ENCODE measurements around the gene AMIGO3.

The AMIGO3 gene

DNA sequence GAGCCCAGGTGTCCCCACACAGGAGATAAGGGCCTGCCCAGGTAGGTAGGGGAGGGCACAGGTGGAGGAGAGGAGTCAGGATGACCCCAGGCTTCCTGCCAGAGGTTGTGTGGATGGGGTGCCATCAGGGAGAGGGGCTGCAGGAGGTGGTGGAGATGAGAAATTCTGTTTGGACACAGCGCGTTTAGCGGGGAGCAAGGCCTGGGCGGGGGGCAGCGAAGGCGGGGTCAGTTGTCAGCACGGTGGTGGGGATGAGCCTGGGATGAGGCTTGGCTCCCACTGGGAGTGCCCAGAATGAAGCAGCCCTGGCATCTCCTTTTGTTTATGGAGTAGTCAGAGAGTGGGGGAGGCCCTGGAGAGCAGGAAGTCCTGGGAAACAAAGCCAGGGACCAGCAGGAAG, 15.5 kb downstream of the AMIGO3 start:
- Histone ChIP-seq H3K27ac (ENCODE audit: low read length) (no peak overlapping the region), H3K36me3 (ENCODE audit: insufficient read depth, low read length) (peaks cover 69% of the 10 kb centered on the region), H4K20me1 (ENCODE audit: insufficient read depth, low read length) (peaks cover 4% of the 10 kb centered on the region; the same call in 1 of the 2 replicates), H2AFZ (ENCODE audit: low read depth, low read length) (no peak overlapping the region), H3K4me1 (ENCODE audit: insufficient read depth, low read length) (no peaks in the 10 kb centered on the region), H3K79me2 (ENCODE audit: insufficient read depth, low read length) (no peaks in the 10 kb centered on the region), H3K27me3 (ENCODE audit: insufficient read depth, low read length, poor library complexity) (no peaks in the 10 kb centered on the region), H3K4me3 (ENCODE audit: low read depth in 1 of 2, low read length in 2 of 2) (no peak overlapping the region), H3K4me2 (ENCODE audit: insufficient read depth, low read length) (no peak overlapping the region), H3K9ac (ENCODE audit: low read depth, low read length) (no peak overlapping the region), H3K9me3 (ENCODE audit: insufficient read depth, low read length, severe bottlenecking) (no peaks in the 10 kb centered on the region)
- DNase-seq (no peak), ATAC-seq (ENCODE audit: insufficient read depth, low read depth) (no peak)
- TF ChIP-seq, protein P1, sequence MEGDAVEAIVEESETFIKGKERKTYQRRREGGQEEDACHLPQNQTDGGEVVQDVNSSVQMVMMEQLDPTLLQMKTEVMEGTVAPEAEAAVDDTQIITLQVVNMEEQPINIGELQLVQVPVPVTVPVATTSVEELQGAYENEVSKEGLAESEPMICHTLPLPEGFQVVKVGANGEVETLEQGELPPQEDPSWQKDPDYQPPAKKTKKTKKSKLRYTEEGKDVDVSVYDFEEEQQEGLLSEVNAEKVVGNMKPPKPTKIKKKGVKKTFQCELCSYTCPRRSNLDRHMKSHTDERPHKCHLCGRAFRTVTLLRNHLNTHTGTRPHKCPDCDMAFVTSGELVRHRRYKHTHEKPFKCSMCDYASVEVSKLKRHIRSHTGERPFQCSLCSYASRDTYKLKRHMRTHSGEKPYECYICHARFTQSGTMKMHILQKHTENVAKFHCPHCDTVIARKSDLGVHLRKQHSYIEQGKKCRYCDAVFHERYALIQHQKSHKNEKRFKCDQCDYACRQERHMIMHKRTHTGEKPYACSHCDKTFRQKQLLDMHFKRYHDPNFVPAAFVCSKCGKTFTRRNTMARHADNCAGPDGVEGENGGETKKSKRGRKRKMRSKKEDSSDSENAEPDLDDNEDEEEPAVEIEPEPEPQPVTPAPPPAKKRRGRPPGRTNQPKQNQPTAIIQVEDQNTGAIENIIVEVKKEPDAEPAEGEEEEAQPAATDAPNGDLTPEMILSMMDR (IDR thresholded peaks at IDR 0.05; ENCODE audit: borderline replicate concordance, extremely low read depth, low read length, poor library complexity, severe bottlenecking), result no peak
- no peak for TF ChIP-seq EZH2 (IDR thresholded peaks at IDR 0.05; ENCODE audit: borderline replicate concordance, low read depth, low read length, severe bottlenecking)

DNA sequence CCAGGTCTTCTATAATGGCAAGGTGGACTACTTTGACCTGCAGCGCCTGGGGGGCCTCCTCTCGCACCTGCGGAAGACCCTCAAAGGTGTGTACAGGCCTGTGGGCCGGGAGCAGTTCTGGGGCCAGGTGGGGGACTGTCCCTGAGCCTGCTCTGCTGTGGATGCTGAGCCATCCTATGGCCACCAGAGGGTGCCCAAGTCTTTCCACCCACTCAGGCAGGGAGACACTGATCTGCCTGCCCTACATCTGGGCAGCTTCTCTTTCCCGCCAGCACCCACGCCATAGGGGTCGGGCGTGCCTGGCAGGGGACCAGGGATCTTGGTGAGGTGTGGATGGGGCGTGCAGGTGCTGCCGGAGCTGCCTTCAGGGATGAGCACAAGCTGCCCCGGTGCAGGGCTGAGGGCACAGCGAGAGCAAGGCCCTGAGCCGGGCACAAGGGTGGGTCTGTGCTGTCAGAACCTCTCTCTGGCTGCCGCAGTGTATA, 16.0 kb downstream of the AMIGO3 start:
- Histone ChIP-seq H3K9ac (ENCODE audit: low read depth, low read length) (no peak overlapping the region), H3K9me3 (ENCODE audit: insufficient read depth, low read length, severe bottlenecking) (no peaks in the 10 kb centered on the region), H2AFZ (ENCODE audit: low read depth, low read length) (no peak overlapping the region), H3K79me2 (ENCODE audit: insufficient read depth, low read length) (no peaks in the 10 kb centered on the region), H3K4me3 (ENCODE audit: low read depth in 1 of 2, low read length in 2 of 2) (no peak overlapping the region), H3K27ac (ENCODE audit: low read length) (no peak overlapping the region), H3K27me3 (ENCODE audit: insufficient read depth, low read length, poor library complexity) (no peaks in the 10 kb centered on the region), H3K4me2 (ENCODE audit: insufficient read depth, low read length) (no peak overlapping the region), H3K4me1 (ENCODE audit: insufficient read depth, low read length) (no peaks in the 10 kb centered on the region), H4K20me1 (ENCODE audit: insufficient read depth, low read length) (peaks cover 4% of the 10 kb centered on the region; the same call in 1 of the 2 replicates), H3K36me3 (ENCODE audit: insufficient read depth, low read length) (peaks cover 73% of the 10 kb centered on the region)
- DNase-seq (peak; percentile 74), ATAC-seq (ENCODE audit: insufficient read depth, low read depth) (peak; percentile 98)
- TF ChIP-seq, protein P1 (IDR thresholded peaks at IDR 0.05; ENCODE audit: borderline replicate concordance, extremely low read depth, low read length, poor library complexity, severe bottlenecking), result peak; percentile 94
- TF ChIP-seq EZH2 (IDR thresholded peaks at IDR 0.05; ENCODE audit: borderline replicate concordance, low read depth, low read length, severe bottlenecking), result no peak

DNA sequence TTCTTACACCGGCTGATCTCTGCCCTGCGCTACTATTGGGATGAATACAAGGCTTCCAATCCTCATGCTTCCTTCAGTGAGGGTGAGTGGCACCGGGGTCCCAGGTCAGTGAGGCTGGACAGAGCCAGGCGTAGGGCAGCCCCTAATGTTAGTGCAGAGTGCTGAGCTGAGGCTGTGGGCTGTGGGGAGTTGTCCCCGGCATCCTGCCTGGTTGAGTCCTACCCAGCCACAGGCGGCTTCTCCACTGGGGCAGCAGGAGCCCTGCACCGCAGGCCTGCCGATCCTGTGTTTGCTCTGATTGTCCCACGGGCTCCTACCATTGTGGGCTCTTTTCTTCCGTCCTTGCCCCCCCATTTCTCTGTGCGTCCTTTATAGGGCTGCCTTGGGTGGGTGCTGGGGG, 16.8 kb downstream of the AMIGO3 start:
- Histone ChIP-seq H3K9me3 (ENCODE audit: insufficient read depth, low read length, severe bottlenecking) (no peaks in the 10 kb centered on the region), H3K79me2 (ENCODE audit: insufficient read depth, low read length) (no peaks in the 10 kb centered on the region), H2AFZ (ENCODE audit: low read depth, low read length) (no peak overlapping the region), H3K27me3 (ENCODE audit: insufficient read depth, low read length, poor library complexity) (no peaks in the 10 kb centered on the region), H3K27ac (ENCODE audit: low read length) (no peak overlapping the region), H3K36me3 (ENCODE audit: insufficient read depth, low read length) (peaks cover 80% of the 10 kb centered on the region), H3K4me3 (ENCODE audit: low read depth in 1 of 2, low read length in 2 of 2) (no peak overlapping the region), H4K20me1 (ENCODE audit: insufficient read depth, low read length) (peaks cover 4% of the 10 kb centered on the region; the same call in 1 of the 2 replicates), H3K4me1 (ENCODE audit: insufficient read depth, low read length) (no peaks in the 10 kb centered on the region), H3K9ac (ENCODE audit: low read depth, low read length) (no peak overlapping the region), H3K4me2 (ENCODE audit: insufficient read depth, low read length) (no peak overlapping the region)
- TF ChIP-seq, protein P1 (IDR thresholded peaks at IDR 0.05; ENCODE audit: borderline replicate concordance, extremely low read depth, low read length, poor library complexity, severe bottlenecking), result no peak
- no peak for TF ChIP-seq EZH2 (IDR thresholded peaks at IDR 0.05; ENCODE audit: borderline replicate concordance, low read depth, low read length, severe bottlenecking)
- ATAC-seq (ENCODE audit: insufficient read depth, low read depth) (no peak), DNase-seq (no peak)
